GM12892 (cell line): ENCODE measurements around the gene CADM1.

Experiments used
- POLR2A ChIP-seq: IDR thresholded peaks from 2 replicates; pipeline ENCODE4 v1.6.1; 2011; ENCODE audit warnings: low read depth, low read length, control low read depth
- POLR2AphosphoS5 ChIP-seq: IDR thresholded peaks from 2 replicates; pipeline ENCODE4 v1.6.1; 2011; ENCODE audit warnings: low read depth, low read length, control low read depth

DNA sequence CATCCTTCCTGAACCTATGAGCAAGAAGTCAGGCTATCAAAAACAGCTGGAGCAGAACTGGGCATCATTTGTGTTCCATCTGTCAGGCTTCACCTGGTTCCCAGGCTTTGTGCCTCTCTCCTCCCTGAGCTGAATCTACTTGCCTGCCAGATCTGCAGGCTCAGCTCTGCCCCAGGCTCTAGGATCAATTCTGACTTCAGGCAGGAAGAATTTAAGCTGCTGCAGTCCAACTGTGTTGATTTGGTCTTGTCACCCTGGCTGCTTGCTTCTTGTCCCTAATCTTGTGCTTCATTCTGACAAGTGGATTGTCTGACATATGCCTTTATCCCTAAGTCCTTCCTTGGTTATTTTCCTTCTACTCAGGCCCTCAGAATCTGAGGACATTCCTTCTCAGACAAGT is 31.6 kb upstream of the CADM1 start:
- no peak for TF ChIP-seq POLR2A
- no peak for TF ChIP-seq POLR2AphosphoS5
